HL-60 (cell line): Measurements from ENCODE around the gene DNASE1L1.

Experiments used
- DNase-seq, 2 experiments: peaks; one replicate each; pipeline ENCODE4 v3.0.0-alpha.2; 2010 to 2020; ENCODE audit warnings: low read depth in 1 of 2, low spot score in 1 of 2
- H3K27ac ChIP-seq: fragments of 250-450 bp; sonication (Bioruptor Pico); replicated peaks from 2 replicates; pipeline ENCODE4 v1.5.1; 2020; ENCODE audit warnings: mild to moderate bottlenecking, moderate library complexity
- H3K27me3 ChIP-seq: fragments of 250-450 bp; sonication (Bioruptor Pico); 2 replicates; pipeline ENCODE4 v1.5.1; 2021; ENCODE audit warnings: mild to moderate bottlenecking, moderate library complexity; ENCODE audit not compliant: insufficient read depth, poor library complexity, severe bottlenecking
- H3K4me3 ChIP-seq: replicated peaks from 2 replicates; pipeline ENCODE4 v1.5.1; 2011; ENCODE audit warnings: mild to moderate bottlenecking, control low read depth, low read length; ENCODE audit not compliant: insufficient read depth
- GABPA ChIP-seq: IDR thresholded peaks from 2 replicates; pipeline ENCODE4 v1.6.1; 2012; ENCODE audit warnings: low read depth
- POLR2AphosphoS5 ChIP-seq: IDR thresholded peaks from 2 replicates; pipeline ENCODE4 v1.6.1; 2012; ENCODE audit warnings: low read depth
- REST ChIP-seq: IDR thresholded peaks from 2 replicates; pipeline ENCODE4 v1.6.1; 2012; ENCODE audit warnings: low read depth; ENCODE audit not compliant: insufficient replicate concordance
- SPI1 ChIP-seq: IDR thresholded peaks from 2 replicates; pipeline ENCODE4 v1.6.1; 2012; ENCODE audit warnings: low read depth, mild to moderate bottlenecking, borderline replicate concordance
- TF ChIP-seq, protein P1 (sequence below): IDR thresholded peaks from one replicate; pipeline ENCODE4 v1.5.1; 2011; ENCODE audit warnings: low read length, control low read depth, inconsistent platforms; ENCODE audit not compliant: insufficient read depth

The DNASE1L1 gene

DNA sequence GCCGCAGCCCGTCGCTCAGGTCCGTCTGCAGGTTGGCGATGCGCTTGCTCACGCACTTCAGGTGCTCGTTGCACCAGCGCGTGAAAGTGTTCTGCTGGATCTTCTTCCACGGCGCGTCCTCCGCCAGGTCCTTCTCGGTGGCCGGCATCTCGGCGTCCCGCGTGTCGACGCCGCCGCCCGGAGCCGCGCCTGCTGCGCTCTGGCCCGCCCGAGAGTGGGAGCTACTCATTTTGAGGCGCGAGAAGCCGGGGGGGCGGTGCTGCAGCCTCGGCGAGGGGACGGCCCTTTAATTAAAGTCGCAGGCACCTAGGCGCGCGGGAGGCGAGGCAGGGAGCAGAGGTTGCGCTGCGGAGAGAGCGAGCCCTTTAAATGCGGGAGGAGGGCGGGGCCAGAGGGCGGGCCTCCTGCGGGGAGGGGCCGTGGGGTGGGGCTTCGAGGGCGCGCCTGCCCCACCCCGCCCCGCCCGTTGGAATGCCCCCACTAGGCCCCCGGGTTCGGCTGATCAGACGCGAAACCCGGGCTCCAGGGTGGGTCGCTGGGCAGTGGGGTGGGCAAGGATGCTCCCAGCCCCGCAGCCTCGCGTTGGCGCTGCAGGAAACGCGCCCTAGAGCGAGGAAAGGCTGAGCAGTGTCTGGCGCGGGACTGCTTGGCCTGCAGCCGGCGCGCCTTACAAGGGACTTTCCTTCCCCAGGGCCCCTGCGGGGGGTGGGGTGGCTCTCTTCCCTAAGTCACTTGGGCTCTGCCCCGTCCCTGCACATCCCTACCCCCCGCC, 37.9 kb downstream of the DNASE1L1 start:
- H3K4me3 ChIP-seq: peak overlapping the region; percentile 74
- H3K27ac ChIP-seq: peak overlapping the region; percentile 94
- H3K27me3 ChIP-seq: no peaks in the 10 kb centered on the region
- DNase-seq: peak; percentile 84 to 94
- TF ChIP-seq SPI1: no peak
- TF ChIP-seq, protein P1, sequence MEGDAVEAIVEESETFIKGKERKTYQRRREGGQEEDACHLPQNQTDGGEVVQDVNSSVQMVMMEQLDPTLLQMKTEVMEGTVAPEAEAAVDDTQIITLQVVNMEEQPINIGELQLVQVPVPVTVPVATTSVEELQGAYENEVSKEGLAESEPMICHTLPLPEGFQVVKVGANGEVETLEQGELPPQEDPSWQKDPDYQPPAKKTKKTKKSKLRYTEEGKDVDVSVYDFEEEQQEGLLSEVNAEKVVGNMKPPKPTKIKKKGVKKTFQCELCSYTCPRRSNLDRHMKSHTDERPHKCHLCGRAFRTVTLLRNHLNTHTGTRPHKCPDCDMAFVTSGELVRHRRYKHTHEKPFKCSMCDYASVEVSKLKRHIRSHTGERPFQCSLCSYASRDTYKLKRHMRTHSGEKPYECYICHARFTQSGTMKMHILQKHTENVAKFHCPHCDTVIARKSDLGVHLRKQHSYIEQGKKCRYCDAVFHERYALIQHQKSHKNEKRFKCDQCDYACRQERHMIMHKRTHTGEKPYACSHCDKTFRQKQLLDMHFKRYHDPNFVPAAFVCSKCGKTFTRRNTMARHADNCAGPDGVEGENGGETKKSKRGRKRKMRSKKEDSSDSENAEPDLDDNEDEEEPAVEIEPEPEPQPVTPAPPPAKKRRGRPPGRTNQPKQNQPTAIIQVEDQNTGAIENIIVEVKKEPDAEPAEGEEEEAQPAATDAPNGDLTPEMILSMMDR: no peak
- TF ChIP-seq REST: no peak
- TF ChIP-seq POLR2AphosphoS5: peak; percentile 92

DNA sequence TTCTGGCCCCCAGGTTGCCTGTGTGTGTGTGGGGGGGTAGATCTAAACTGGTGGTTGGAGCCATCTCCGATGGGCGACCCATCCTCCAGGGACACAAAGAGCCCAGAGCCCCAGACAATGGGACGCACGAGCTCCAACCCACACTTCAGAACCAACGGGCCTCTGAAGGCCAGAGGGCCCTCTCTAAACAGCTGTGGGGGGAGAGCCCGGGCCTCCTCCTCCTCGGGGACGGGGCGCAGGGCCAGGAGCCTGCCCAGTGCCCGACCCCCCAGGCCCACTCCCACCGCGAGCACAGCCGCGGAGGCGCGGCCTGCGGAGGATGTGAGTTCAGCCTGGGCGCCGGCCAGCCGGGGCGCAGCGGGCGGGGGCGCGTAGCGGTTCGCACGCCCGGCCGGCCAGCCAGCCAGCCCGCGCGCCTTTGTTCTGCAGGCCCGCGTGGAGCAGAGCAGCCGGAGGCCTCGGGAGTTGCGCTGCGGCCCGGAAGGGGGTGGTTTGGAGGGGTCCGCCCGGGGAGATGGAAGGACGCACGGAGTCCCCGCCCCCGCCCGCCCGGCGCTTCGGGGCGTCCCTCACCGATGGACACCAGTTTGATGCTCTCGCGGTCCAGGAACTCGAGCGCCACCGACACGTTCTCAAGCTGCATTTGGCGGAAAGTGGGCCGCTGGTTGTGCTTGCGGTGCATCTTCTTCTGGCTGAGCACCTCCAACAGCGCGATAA, 38.6 kb downstream of the DNASE1L1 start:
- TF ChIP-seq SPI1: no peak
- no peak for TF ChIP-seq GABPA
- TF ChIP-seq, protein P1: no peak
- TF ChIP-seq REST: no peak
- TF ChIP-seq POLR2AphosphoS5: no peak
- peak overlapping the region; percentile 94 for H3K27ac ChIP-seq
- H3K27me3 ChIP-seq: no peaks in the 10 kb centered on the region
- H3K4me3 ChIP-seq: peak overlapping the region; percentile 74
- DNase-seq: peak in 1 of 2 experiments; percentile 85

GRCh38 chrX:154369449-154370299, 39.4 kb downstream of the DNASE1L1 start:
- H3K4me3 ChIP-seq: peak overlapping the region; percentile 74
- DNase-seq: peak; percentile 70 to 80
- H3K27ac ChIP-seq: peak overlapping the region; percentile 94
- TF ChIP-seq GABPA: no peak
- peak; percentile 60 for TF ChIP-seq POLR2AphosphoS5
- no peaks in the 10 kb centered on the region for H3K27me3 ChIP-seq
